Measurements from ENCODE around the gene ARMC10.
"Not testable (repeated sequence)": the region's sequence is repeated elsewhere in the genome, so short reads cannot be mapped to it uniquely, and the experiment has no call there.

Gene ARMC10

GRCh38 chr7:103076764-103077163, 1.8 kb downstream of the ARMC10 start:
- peaks cover 21% of the 10 kb centered on the region for H3K4me1 Mint-ChIP-seq
- no peaks in the 10 kb centered on the region for H3K9me3 Mint-ChIP-seq
- no peaks in the 10 kb centered on the region for H3K27me3 Mint-ChIP-seq (ENCODE audit: low read depth, poor library complexity)
- H3K27ac Mint-ChIP-seq = no peak overlapping the region
- TF ChIP-seq CTCF (IDR thresholded peaks at IDR 0.05) = no peak
- peaks cover 26% of the 10 kb centered on the region for H3K36me3 Mint-ChIP-seq (ENCODE audit: low read depth)
- DNase-seq = no peak
- peak overlapping the region; percentile 97 for H3K4me3 Mint-ChIP-seq

GRCh38 chr7:103077318-103077717, 2.4 kb downstream of the ARMC10 start:
- DNase-seq = no peak
- no peak for TF ChIP-seq CTCF (IDR thresholded peaks at IDR 0.05)
- peaks cover 21% of the 10 kb centered on the region for H3K4me1 Mint-ChIP-seq
- H3K27ac Mint-ChIP-seq = no peak overlapping the region
- H3K36me3 Mint-ChIP-seq (ENCODE audit: low read depth) = peaks cover 26% of the 10 kb centered on the region
- H3K4me3 Mint-ChIP-seq = no peak overlapping the region
- H3K27me3 Mint-ChIP-seq (ENCODE audit: low read depth, poor library complexity) = no peaks in the 10 kb centered on the region
- H3K9me3 Mint-ChIP-seq = no peaks in the 10 kb centered on the region

GRCh38 chr7:103078226-103078625, 3.3 kb downstream of the ARMC10 start:
- peaks cover 30% of the 10 kb centered on the region for H3K36me3 Mint-ChIP-seq (ENCODE audit: low read depth)
- DNase-seq; H3K27ac Mint-ChIP-seq; H3K9me3 Mint-ChIP-seq; H3K4me3 Mint-ChIP-seq; H3K27me3 Mint-ChIP-seq (ENCODE audit: low read depth, poor library complexity): not testable (repeated sequence)
- H3K4me1 Mint-ChIP-seq = peaks cover 26% of the 10 kb centered on the region

GRCh38 chr7:103079836-103080235, 4.9 kb downstream of the ARMC10 start:
- TF ChIP-seq CTCF (IDR thresholded peaks at IDR 0.05) = no peak
- peaks cover 39% of the 10 kb centered on the region for H3K36me3 Mint-ChIP-seq (ENCODE audit: low read depth)
- H3K4me1 Mint-ChIP-seq = peaks cover 15% of the 10 kb centered on the region
- H3K27ac Mint-ChIP-seq = no peak overlapping the region
- H3K4me3 Mint-ChIP-seq = no peak overlapping the region
- H3K27me3 Mint-ChIP-seq (ENCODE audit: low read depth, poor library complexity) = no peaks in the 10 kb centered on the region
- no peak for DNase-seq
- H3K9me3 Mint-ChIP-seq = no peaks in the 10 kb centered on the region

GRCh38 chr7:103080923-103081322, 6.0 kb downstream of the ARMC10 start:
- peaks cover 42% of the 10 kb centered on the region for H3K36me3 Mint-ChIP-seq (ENCODE audit: low read depth)
- peaks cover 10% of the 10 kb centered on the region for H3K4me1 Mint-ChIP-seq
- no peak overlapping the region for H3K4me3 Mint-ChIP-seq
- H3K27me3 Mint-ChIP-seq (ENCODE audit: low read depth, poor library complexity) = no peaks in the 10 kb centered on the region
- TF ChIP-seq CTCF (IDR thresholded peaks at IDR 0.05) = no peak
- H3K27ac Mint-ChIP-seq = no peak overlapping the region
- no peaks in the 10 kb centered on the region for H3K9me3 Mint-ChIP-seq
- no peak for DNase-seq

GRCh38 chr7:103082497-103082896, 7.6 kb downstream of the ARMC10 start:
- no peak overlapping the region for H3K27ac Mint-ChIP-seq
- no peak overlapping the region for H3K4me3 Mint-ChIP-seq
- peaks cover 51% of the 10 kb centered on the region for H3K36me3 Mint-ChIP-seq (ENCODE audit: low read depth)
- no peak for TF ChIP-seq CTCF (IDR thresholded peaks at IDR 0.05)
- DNase-seq = no peak
- H3K9me3 Mint-ChIP-seq = no peaks in the 10 kb centered on the region
- H3K4me1 Mint-ChIP-seq = peaks cover 5% of the 10 kb centered on the region
- H3K27me3 Mint-ChIP-seq (ENCODE audit: low read depth, poor library complexity) = no peaks in the 10 kb centered on the region
